Loucy (cell line): ENCODE measurements around the gene PSMD2.
"Not testable (repeated sequence)": the region's sequence is repeated elsewhere in the genome, so short reads cannot be mapped to it uniquely, and the experiment has no call there.

ENCODE experiments used
- H2AFZ ChIP-seq: fragments of 200-600 bp; sonication (generic); 2 replicates; pipeline ENCODE4 v1.6.0; 2016; ENCODE audit warnings: antibody characterized with exemption, mild to moderate bottlenecking, low read length, moderate library complexity
- H3F3A ChIP-seq: fragments of 200-600 bp; 2 replicates; pipeline ENCODE4 v1.6.0; 2016; ENCODE audit warnings: antibody characterized with exemption, low read depth, mild to moderate bottlenecking
- H3K27me3 ChIP-seq: fragments of 200-600 bp; sonication (generic); 2 replicates; pipeline ENCODE4 v1.6.1; 2014; ENCODE audit warnings: low read length, mild to moderate bottlenecking; ENCODE audit not compliant: insufficient read depth, poor library complexity, severe bottlenecking
- H3K36me3 ChIP-seq: fragments of 200-600 bp; sonication (generic); 2 replicates; pipeline ENCODE4 v1.6.1; 2016; ENCODE audit warnings: low read length; ENCODE audit not compliant: insufficient read depth
- H3K4me1 ChIP-seq: fragments of 200-600 bp; sonication (generic); 2 replicates; pipeline ENCODE4 v1.5.1; 2014; ENCODE audit warnings: low read length, mild to moderate bottlenecking; ENCODE audit not compliant: insufficient read depth, poor library complexity, severe bottlenecking
- H3K4me2 ChIP-seq: fragments of 200-600 bp; sonication (generic); 2 replicates; pipeline ENCODE4 v1.6.0; 2014; ENCODE audit warnings: antibody characterized with exemption, low read length, low read depth, mild to moderate bottlenecking; ENCODE audit not compliant: poor library complexity, severe bottlenecking
- H3K4me3 ChIP-seq: fragments of 200-600 bp; sonication (generic); 2 replicates; pipeline ENCODE4 v1.5.1; 2014; ENCODE audit warnings: low read length, mild to moderate bottlenecking, mixed read lengths; ENCODE audit not compliant: poor library complexity, severe bottlenecking
- H3K79me2 ChIP-seq: fragments of 200-600 bp; sonication (generic); 2 replicates; pipeline ENCODE4 v1.6.1; 2014; ENCODE audit warnings: low read length; ENCODE audit not compliant: insufficient read depth
- H3K9ac ChIP-seq: fragments of 200-600 bp; sonication (generic); 2 replicates; pipeline ENCODE4 v1.6.0; 2014; ENCODE audit warnings: mild to moderate bottlenecking, low read depth, low read length, moderate library complexity; ENCODE audit not compliant: poor library complexity, severe bottlenecking
- H3K9me2 ChIP-seq: fragments of 200-600 bp; sonication (generic); replicated peaks from 2 replicates; pipeline ENCODE4 v1.6.1; 2016; ENCODE audit warnings: low read depth, low read length, mixed read lengths
- H3K9me3 ChIP-seq: fragments of 200-600 bp; sonication (generic); 2 replicates; pipeline ENCODE4 v1.6.1; 2014; ENCODE audit warnings: mild to moderate bottlenecking, antibody characterized with exemption, low read length, low read depth; ENCODE audit not compliant: insufficient read depth
- H4K20me1 ChIP-seq: fragments of 200-600 bp; sonication (generic); 2 replicates; pipeline ENCODE4 v1.6.0; 2014; ENCODE audit warnings: antibody characterized with exemption, low read length, mild to moderate bottlenecking; ENCODE audit not compliant: insufficient read depth, poor library complexity, severe bottlenecking
- CTCF ChIP-seq: fragments of 200-600 bp; sonication (generic); conservative IDR thresholded peaks from 2 replicates; pipeline ENCODE4 v1.5.1; 2014; ENCODE audit warnings: mild to moderate bottlenecking, antibody characterized with exemption, low read length
- EZH2phosphoT487 ChIP-seq: fragments of 200-600 bp; IDR thresholded peaks from 2 replicates; pipeline ENCODE4 v1.6.1; 2018; ENCODE audit warnings: antibody characterized with exemption, mild to moderate bottlenecking, moderate library complexity, borderline replicate concordance

Gene PSMD2

GRCh38 chr3:184337981-184338380 is 38.9 kb downstream of the PSMD2 start:
- Histone ChIP-seq H3K4me2 (no peak overlapping the region), H3K27me3 (no peaks in the 10 kb centered on the region), H3K4me1 (peaks cover 7% of the 10 kb centered on the region), H2AFZ (no peak overlapping the region), H4K20me1 (peaks cover 17% of the 10 kb centered on the region), H3K9me3 (no peaks in the 10 kb centered on the region), H3F3A (no peaks in the 10 kb centered on the region), H3K79me2 (no peaks in the 10 kb centered on the region), H3K4me3 (no peak overlapping the region), H3K9ac (no peak overlapping the region), H3K36me3 (peaks cover 27% of the 10 kb centered on the region; the same call in 1 of the 2 replicates), H3K9me2 (no peaks in the 10 kb centered on the region)
- TF ChIP-seq EZH2phosphoT487 = no peak
- no peak for TF ChIP-seq CTCF

GRCh38 chr3:184338511-184338945 is 39.5 kb downstream of the PSMD2 start:
- H3K4me2 ChIP-seq = no peak overlapping the region
- peaks cover 22% of the 10 kb centered on the region; the same call in 1 of the 2 replicates for H3K36me3 ChIP-seq
- peaks cover 12% of the 10 kb centered on the region for H4K20me1 ChIP-seq
- no peaks in the 10 kb centered on the region for H3K27me3 ChIP-seq
- no peaks in the 10 kb centered on the region for H3K79me2 ChIP-seq
- H3F3A ChIP-seq = no peaks in the 10 kb centered on the region
- TF ChIP-seq CTCF = no peak
- no peak for TF ChIP-seq EZH2phosphoT487
- H3K4me3 ChIP-seq = no peak overlapping the region
- H3K9me2 ChIP-seq = no peaks in the 10 kb centered on the region
- no peak overlapping the region for H3K9ac ChIP-seq
- H3K9me3 ChIP-seq = no peaks in the 10 kb centered on the region
- peaks cover 7% of the 10 kb centered on the region for H3K4me1 ChIP-seq
- H2AFZ ChIP-seq = no peak overlapping the region

- H3K79me2 ChIP-seq = no peaks in the 10 kb centered on the region
- peaks cover 10% of the 10 kb centered on the region for H4K20me1 ChIP-seq
- no peak overlapping the region for H3K4me2 ChIP-seq
- H3K9me2 ChIP-seq = no peaks in the 10 kb centered on the region
- peaks cover 7% of the 10 kb centered on the region for H3K4me1 ChIP-seq
- TF ChIP-seq EZH2phosphoT487 (no peak), CTCF (no peak)
- no peaks in the 10 kb centered on the region for H3F3A ChIP-seq
- no peak overlapping the region for H3K4me3 ChIP-seq
- no peaks in the 10 kb centered on the region for H3K9me3 ChIP-seq
- H3K27me3 ChIP-seq = no peaks in the 10 kb centered on the region
- H3K36me3 ChIP-seq = peaks cover 17% of the 10 kb centered on the region; the same call in 1 of the 2 replicates
- H3K9ac ChIP-seq = no peak overlapping the region
- no peak overlapping the region for H2AFZ ChIP-seq
Observed at GRCh38 chr3:184339001-184339400, 40.0 kb downstream of the PSMD2 start.

- not testable (repeated sequence) for H3K79me2 ChIP-seq, H3K4me1 ChIP-seq, H3K9ac ChIP-seq, H3K27me3 ChIP-seq, H3K4me3 ChIP-seq, H3K9me3 ChIP-seq, H4K20me1 ChIP-seq, H3F3A ChIP-seq, H3K4me2 ChIP-seq, H2AFZ ChIP-seq, H3K9me2 ChIP-seq
- peaks cover 11% of the 10 kb centered on the region; the same call in 1 of the 2 replicates for H3K36me3 ChIP-seq
Observed at GRCh38 chr3:184339451-184340135, 40.6 kb downstream of the PSMD2 start.
